Endothelial cell of umbilical vein (primary cell): ENCODE results near the gene PLEKHB2. TPM values are rescaled to one million over a fixed set of nuclear protein-coding genes. Genes with fewer than 3 reads are reported as not detected.
"Not testable (repeated sequence)": the region's sequence is repeated elsewhere in the genome, so short reads cannot be mapped to it uniquely, and the experiment has no call there.

ENCODE experiments used
- BruUV-seq: library from RNA; stranded (reverse); fragments of 400-500 nt; replicated peaks from 2 replicates; lab custom pipeline; 2021; lab: Mats Ljungman, UMichigan
- CTCF ChIA-PET: fragments of 300-600, 350-600 bp; sonication (Branson Sonifier 250); formaldehyde crosslinking; loops from one replicate; lab custom pipeline; 2021; ENCODE audit warnings: antibody characterized with exemption, inconsistent platforms; lab: Charles Lee
- POLR2A ChIA-PET: fragments of 300-600, 350-600 bp; sonication (Branson Sonifier 250); formaldehyde crosslinking; loops from one replicate; lab custom pipeline; 2021; ENCODE audit warnings: antibody characterized with exemption, inconsistent platforms; lab: Charles Lee
- DNase-seq: peaks from one replicate; pipeline ENCODE4 v3.0.0-alpha.2; 2011; ENCODE audit warnings: low read depth, low spot score
- FAIRE-seq: peaks from 2 replicates; lab custom pipeline; 2011; peaks lifted over from hg19 to GRCh38; lab: Jason Lieb, UNC
- H2AFZ ChIP-seq: 2 replicates; pipeline ENCODE4 v1.6.0; 2012; ENCODE audit warnings: low read depth, low read length, control low read depth, inconsistent platforms
- H3K27ac ChIP-seq: 2 replicates; pipeline ENCODE4 v1.5.1; 2011; ENCODE audit warnings: low read depth, mild to moderate bottlenecking, control low read depth, low read length, moderate library complexity; ENCODE audit not compliant: insufficient read depth
- H3K27me3 ChIP-seq, 2 experiments: 2 replicates each; pipeline versions ENCODE4 v1.6.0 to v1.6.1; 2011; ENCODE audit warnings: low read length in 2 of 2, mixed read lengths in 1 of 2; ENCODE audit not compliant: control insufficient read depth in 2 of 2, insufficient read depth in 2 of 2
- H3K36me3 ChIP-seq, 2 experiments: 2 replicates in 1 of 2; 3 replicates in 1 of 2; pipeline ENCODE4 v1.5.1; 2011; ENCODE audit warnings: low read length in 2 of 2, mild to moderate bottlenecking in 1 of 2, moderate library complexity in 1 of 2; ENCODE audit not compliant: control insufficient read depth in 2 of 2, insufficient read depth in 2 of 2; ENCODE audit errors: extremely low read depth in 1 of 2
- H3K4me1 ChIP-seq: 3 replicates; pipeline ENCODE4 v1.5.1; 2011; ENCODE audit warnings: mild to moderate bottlenecking, low read length; ENCODE audit not compliant: control insufficient read depth, insufficient read depth; ENCODE audit errors: extremely low read depth
- H3K4me2 ChIP-seq: 2 replicates; pipeline ENCODE4 v1.6.1; 2011; ENCODE audit warnings: low read length, control low read depth, mixed read lengths; ENCODE audit not compliant: insufficient read depth
- H3K4me3 ChIP-seq, 3 experiments: fragments of 200-600 bp in 1 of 3; sonication (generic), shearing (Covaris generic) in 1 of 3; replicated peaks in 1 of 3; 2 replicates each; pipeline ENCODE4 v1.5.1; 2011 to 2016; ENCODE audit warnings: control low read depth in 3 of 3, low read length in 3 of 3, mild to moderate bottlenecking in 2 of 3, inconsistent platforms in 1 of 3, low read depth in 1 of 3, moderate library complexity in 1 of 3; ENCODE audit not compliant: insufficient read depth in 1 of 3
- H3K79me2 ChIP-seq: 2 replicates; pipeline ENCODE4 v1.6.0; 2012; ENCODE audit warnings: low read length, inconsistent platforms; ENCODE audit not compliant: control insufficient read depth, insufficient read depth
- H3K9ac ChIP-seq: replicated peaks from 2 replicates; pipeline ENCODE3; 2011; ENCODE audit warnings: low read length, control low read depth; ENCODE audit not compliant: insufficient read depth; ENCODE audit errors: extremely low read depth
- H3K9me1 ChIP-seq: replicated peaks from 3 replicates; pipeline ENCODE4 v1.6.0; 2011; ENCODE audit warnings: mild to moderate bottlenecking, low read length; ENCODE audit not compliant: control insufficient read depth, insufficient read depth; ENCODE audit errors: extremely low read depth
- H3K9me3 ChIP-seq: replicated peaks from 2 replicates; pipeline ENCODE4 v1.5.1; 2012; ENCODE audit warnings: low read length, inconsistent platforms; ENCODE audit not compliant: control insufficient read depth, insufficient read depth
- H4K20me1 ChIP-seq: replicated peaks from 2 replicates; pipeline ENCODE3; 2011; ENCODE audit warnings: mild to moderate bottlenecking, low read length; ENCODE audit not compliant: control insufficient read depth, insufficient read depth; ENCODE audit errors: extremely low read depth
- GATA2 ChIP-seq: IDR thresholded peaks from 2 replicates; pipeline ENCODE4 v1.7.0; 2011; ENCODE audit warnings: low read depth, mild to moderate bottlenecking, moderate library complexity, mixed read lengths, low read length; ENCODE audit not compliant: insufficient read length, insufficient read depth
- POLR2A ChIP-seq: IDR thresholded peaks from 2 replicates; pipeline ENCODE4 v1.6.1; 2012; ENCODE audit warnings: low read depth, mild to moderate bottlenecking, control low read depth, low read length
- dilution Hi-C: fragments of 300-500 bp; cut with MboI; formaldehyde crosslinking; loops from one replicate; pipeline ENCODE4 v1.15.0; 2019; ENCODE audit warnings: low sequenced_read_pairs; ENCODE audit not compliant: extremely low pct_ligation_motif_present
- intact Hi-C: fragments of 100-400 bp; cut with micrococcal nuclease; formaldehyde crosslinking; loops from one replicate; pipeline ENCODE4 v1.10.0; 2022
- polyA plus RNA-seq, 4 experiments: library from polyadenylated mRNA; depleted of rRNA in 3 of 4; stranded (reverse) in 3 of 4; unstranded in 1 of 4; fragments of >200 nt; gene quantifications; 2 replicates each; pipeline versions ENCODE4 v1.2.1 to v1.2.3, GENCODE V29; 2011 to 2012; ENCODE audit warnings: missing spikeins in 1 of 4
- total RNA-seq: library from RNA; stranded (reverse); gene quantifications from 2 replicates; pipeline ENCODE4 v1.2.3, GENCODE V29; 2021
- TF ChIP-seq, protein P1 (sequence below), 2 donors: IDR thresholded peaks; 1 replicate in 1 of 2; 2 replicates in 1 of 2; pipeline ENCODE4 v1.5.1; 2011; ENCODE audit warnings: low read length in 2 of 2, mild to moderate bottlenecking in 2 of 2, moderate library complexity in 2 of 2, control low read depth in 1 of 2, inconsistent platforms in 1 of 2, low read depth in 1 of 2; ENCODE audit not compliant: insufficient read depth in 1 of 2; ENCODE audit errors: extremely low read depth in 1 of 2

PLEKHB2 gene
- total and polyA plus RNA-seq, 2 donors (not counting 3 experiments of a cell fraction or from before 2014, with no cell fraction given) = 56.5 to 56.8 TPM

DNA sequence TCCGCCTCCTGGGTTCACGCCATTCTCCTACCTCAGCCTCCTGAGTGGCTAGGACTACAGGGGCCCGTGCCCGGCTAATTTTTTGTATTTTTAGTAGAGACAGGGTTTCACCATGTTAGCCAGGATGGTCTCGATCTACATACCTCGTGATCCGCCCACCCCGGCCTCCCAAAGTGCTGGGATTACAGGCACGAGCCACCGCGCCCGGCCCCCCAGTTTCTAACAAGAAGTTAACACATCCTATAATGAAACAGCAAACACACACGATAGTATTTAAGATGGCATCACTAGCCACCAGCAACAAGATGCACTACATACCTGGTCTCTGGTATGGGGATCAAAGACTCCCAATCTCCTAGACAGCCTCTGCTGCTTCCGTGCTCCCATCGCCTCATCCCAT lies 29.6 kb upstream of the PLEKHB2 start:
- H3K9ac ChIP-seq, DNase-seq, dilution Hi-C loops, H2AFZ ChIP-seq, intact Hi-C loops, H3K4me2 ChIP-seq, H3K9me3 ChIP-seq, H3K27ac ChIP-seq, H3K4me3 ChIP-seq, POLR2A ChIA-PET, H3K4me1 ChIP-seq, FAIRE-seq, BruUV-seq, H4K20me1 ChIP-seq, H3K9me1 ChIP-seq, H3K27me3 ChIP-seq, CTCF ChIA-PET: not testable (repeated sequence)
- Histone ChIP-seq H3K36me3 (peaks cover 20 to 37% of the 10 kb centered on the region in 2 experiments), H3K79me2 (peaks cover 80% of the 10 kb centered on the region)

DNA sequence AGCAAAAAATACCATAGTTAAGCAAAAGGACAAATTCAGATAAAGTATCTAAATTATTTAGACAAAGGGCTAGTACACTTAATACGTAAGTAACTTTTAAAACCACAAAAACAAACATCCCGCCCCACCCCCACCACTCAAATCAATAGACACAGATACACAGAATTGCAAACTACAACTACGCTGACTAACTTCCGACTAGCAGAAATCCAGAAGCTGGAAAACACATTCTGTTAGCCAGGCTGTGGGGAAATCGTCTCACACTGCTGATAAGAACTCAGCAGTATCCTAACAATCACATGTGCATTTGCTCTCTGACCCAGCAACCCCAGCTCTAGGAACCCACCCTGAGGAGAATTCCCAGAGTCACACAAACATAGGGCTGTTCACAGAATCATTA lies 28.4 kb upstream of the PLEKHB2 start:
- Histone ChIP-seq H2AFZ (no peak overlapping the region), H3K79me2 (peaks cover 78% of the 10 kb centered on the region), H3K27me3 (no peaks in the 10 kb centered on the region), H3K4me1 (no peaks in the 10 kb centered on the region), H3K27ac (peak overlapping the region; percentile 30), H3K4me3 (no peak overlapping the region), H4K20me1 (no peaks in the 10 kb centered on the region), H3K36me3 (peaks cover 20 to 39% of the 10 kb centered on the region in 2 experiments), H3K9me3 (no peaks in the 10 kb centered on the region), H3K9me1 (no peaks in the 10 kb centered on the region), H3K9ac (no peak overlapping the region), H3K4me2 (no peak overlapping the region)
- BruUV-seq = no TSS peak
- FAIRE-seq (no peak), DNase-seq (peak; percentile 26)
- intact Hi-C loops (no loop called here), dilution Hi-C loops (no loop called here)
- CTCF ChIA-PET = no interaction called here
- TF ChIP-seq GATA2 = peak; percentile 18
- no peak for TF ChIP-seq POLR2A
- TF ChIP-seq, protein P1, sequence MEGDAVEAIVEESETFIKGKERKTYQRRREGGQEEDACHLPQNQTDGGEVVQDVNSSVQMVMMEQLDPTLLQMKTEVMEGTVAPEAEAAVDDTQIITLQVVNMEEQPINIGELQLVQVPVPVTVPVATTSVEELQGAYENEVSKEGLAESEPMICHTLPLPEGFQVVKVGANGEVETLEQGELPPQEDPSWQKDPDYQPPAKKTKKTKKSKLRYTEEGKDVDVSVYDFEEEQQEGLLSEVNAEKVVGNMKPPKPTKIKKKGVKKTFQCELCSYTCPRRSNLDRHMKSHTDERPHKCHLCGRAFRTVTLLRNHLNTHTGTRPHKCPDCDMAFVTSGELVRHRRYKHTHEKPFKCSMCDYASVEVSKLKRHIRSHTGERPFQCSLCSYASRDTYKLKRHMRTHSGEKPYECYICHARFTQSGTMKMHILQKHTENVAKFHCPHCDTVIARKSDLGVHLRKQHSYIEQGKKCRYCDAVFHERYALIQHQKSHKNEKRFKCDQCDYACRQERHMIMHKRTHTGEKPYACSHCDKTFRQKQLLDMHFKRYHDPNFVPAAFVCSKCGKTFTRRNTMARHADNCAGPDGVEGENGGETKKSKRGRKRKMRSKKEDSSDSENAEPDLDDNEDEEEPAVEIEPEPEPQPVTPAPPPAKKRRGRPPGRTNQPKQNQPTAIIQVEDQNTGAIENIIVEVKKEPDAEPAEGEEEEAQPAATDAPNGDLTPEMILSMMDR (IDR thresholded peaks at IDR 0.05; ENCODE audit: extremely low read depth in 1 of 2, insufficient read depth in 1 of 2, low read depth in 1 of 2, low read length in 2 of 2) = no peak
- POLR2A ChIA-PET = no interaction called here
